Mesodermal cell (in vitro differentiated cells): ENCODE results near the gene KYNU.
"Not testable (repeated sequence)": the region's sequence is repeated elsewhere in the genome, so short reads cannot be mapped to it uniquely, and the experiment has no call there.

ENCODE experiments used
- H3K27ac ChIP-seq: 2 replicates; pipeline ENCODE4 v1.7.0; 2013; ENCODE audit warnings: mild to moderate bottlenecking, low read depth, low read length, moderate library complexity; ENCODE audit not compliant: severe bottlenecking
- H3K36me3 ChIP-seq: 2 replicates; pipeline ENCODE4 v1.7.1; 2013; ENCODE audit warnings: mild to moderate bottlenecking, low read length, moderate library complexity; ENCODE audit not compliant: control insufficient read depth, insufficient read depth
- H3K4me1 ChIP-seq: one replicate; pipeline ENCODE4 v1.7.1; 2013; ENCODE audit warnings: mild to moderate bottlenecking, low read length; ENCODE audit not compliant: insufficient read depth, control insufficient read depth, poor library complexity, severe bottlenecking
- H3K4me3 ChIP-seq: 2 replicates; pipeline ENCODE4 v1.7.0; 2013; ENCODE audit warnings: low read length, control low read depth, mild to moderate bottlenecking; ENCODE audit not compliant: insufficient read depth, poor library complexity, severe bottlenecking; ENCODE audit errors: extremely low read depth
- H3K9me3 ChIP-seq: 2 replicates; pipeline ENCODE4 v1.7.1; 2013; ENCODE audit warnings: mild to moderate bottlenecking, low read length, moderate library complexity; ENCODE audit not compliant: control insufficient read depth
- WGBS, 2 experiments: methylation state at CpG; one replicate each; pipeline ENCODE4 v1.1.5; 2013; ENCODE audit warnings: missing lambda C conversion rate in 2 of 2; ENCODE audit not compliant: insufficient coverage in 2 of 2; 5-methylcytosine and 5-hydroxymethylcytosine counted together

KYNU gene

DNA sequence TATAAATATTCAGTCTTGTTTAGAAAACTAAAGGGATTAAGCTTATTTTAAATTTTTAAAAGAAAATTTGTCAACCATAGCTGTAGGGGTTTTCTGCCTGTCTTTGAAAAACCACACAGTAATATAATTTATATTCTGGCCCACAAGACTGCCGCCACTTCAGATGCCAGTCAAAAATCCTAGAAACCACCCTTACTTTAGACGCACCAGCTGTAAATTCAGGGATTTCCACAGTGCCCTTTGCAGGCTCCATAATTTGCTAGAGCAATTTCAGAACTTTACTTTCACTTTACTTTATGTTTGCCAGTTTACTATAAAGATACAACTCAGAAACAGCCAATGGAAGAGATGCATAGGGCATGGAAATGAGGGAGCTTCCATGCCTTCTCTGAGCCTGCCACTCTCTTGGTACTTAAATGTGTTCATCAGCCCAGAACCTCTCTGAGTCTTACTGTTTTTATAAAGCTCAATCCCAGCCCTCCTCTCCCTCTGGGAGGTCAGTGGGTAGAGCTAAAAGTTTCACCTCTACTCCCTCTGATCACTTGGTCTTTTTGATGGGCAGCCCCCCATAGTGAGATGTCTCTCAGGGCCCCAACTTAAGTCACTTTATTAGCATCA is 63.3 kb downstream of the KYNU start:
- no peaks in the 10 kb centered on the region for H3K36me3 ChIP-seq
- no peaks in the 10 kb centered on the region for H3K9me3 ChIP-seq
- no peak overlapping the region for H3K27ac ChIP-seq
- H3K4me3 ChIP-seq, result no peak overlapping the region
- H3K4me1 ChIP-seq, result peaks cover 10% of the 10 kb centered on the region
- WGBS, 2 experiments, result 79 to 92% methylated on average over 2 of the region's 2 CpGs

DNA sequence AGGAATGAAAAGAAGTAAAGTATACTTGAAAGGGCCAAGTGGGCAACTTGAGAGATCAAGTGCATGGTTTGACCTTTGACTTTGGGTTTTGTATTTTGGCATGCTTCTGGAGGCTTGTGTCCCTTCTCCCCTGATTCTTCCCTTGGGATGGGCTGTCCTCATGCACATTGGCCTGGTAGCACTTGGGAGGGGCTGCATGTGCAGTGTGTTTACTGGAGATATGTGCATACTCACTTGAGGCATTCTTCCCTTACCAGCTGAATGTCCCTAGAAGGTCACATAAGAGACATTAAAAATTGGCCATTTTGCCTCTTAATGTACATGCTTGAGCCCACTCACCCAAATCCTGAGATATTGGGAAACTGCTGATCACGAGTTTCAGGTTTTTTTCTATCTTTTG is 65.2 kb downstream of the KYNU start:
- H3K4me3 ChIP-seq, result no peak overlapping the region
- H3K4me1 ChIP-seq, result peaks cover 22% of the 10 kb centered on the region
- peaks cover under 1% of the 10 kb centered on the region for H3K9me3 ChIP-seq
- no peaks in the 10 kb centered on the region for H3K36me3 ChIP-seq
- WGBS, 2 experiments, result 100% methylated on average over 1 of the region's 1 CpG
- no peak overlapping the region for H3K27ac ChIP-seq

- peaks cover 23% of the 10 kb centered on the region for H3K4me1 ChIP-seq
- no peak overlapping the region for H3K27ac ChIP-seq
- H3K9me3 ChIP-seq, result peaks cover 13% of the 10 kb centered on the region
These were observed 66.8 kb downstream of the KYNU start for GRCh38 chr2:142944264-142944663.

GRCh38 chr2:142944721-142945120 is 67.3 kb downstream of the KYNU start:
- no peaks in the 10 kb centered on the region for H3K36me3 ChIP-seq
- H3K9me3 ChIP-seq, result peaks cover 13% of the 10 kb centered on the region
- H3K27ac ChIP-seq, result no peak overlapping the region
- H3K4me3 ChIP-seq, result no peak overlapping the region
- peaks cover 23% of the 10 kb centered on the region for H3K4me1 ChIP-seq

More at GRCh38 chr2:142944264-142944663, 66.8 kb downstream of the KYNU start:
- H3K4me3 ChIP-seq, result no peak overlapping the region
- H3K36me3 ChIP-seq, result no peaks in the 10 kb centered on the region

- WGBS, 2 experiments, result 67% methylated on average over 1 of the region's 1 CpG; no CpG with 5 or more reads in 1 of the 2 experiments
- H3K36me3 ChIP-seq, result no peaks in the 10 kb centered on the region
- peaks cover 19% of the 10 kb centered on the region for H3K9me3 ChIP-seq
- no peak overlapping the region for H3K4me3 ChIP-seq
- peaks cover 23% of the 10 kb centered on the region for H3K4me1 ChIP-seq
- no peak overlapping the region for H3K27ac ChIP-seq
These were observed 69.5 kb downstream of the KYNU start for GRCh38 chr2:142946941-142947340.

DNA sequence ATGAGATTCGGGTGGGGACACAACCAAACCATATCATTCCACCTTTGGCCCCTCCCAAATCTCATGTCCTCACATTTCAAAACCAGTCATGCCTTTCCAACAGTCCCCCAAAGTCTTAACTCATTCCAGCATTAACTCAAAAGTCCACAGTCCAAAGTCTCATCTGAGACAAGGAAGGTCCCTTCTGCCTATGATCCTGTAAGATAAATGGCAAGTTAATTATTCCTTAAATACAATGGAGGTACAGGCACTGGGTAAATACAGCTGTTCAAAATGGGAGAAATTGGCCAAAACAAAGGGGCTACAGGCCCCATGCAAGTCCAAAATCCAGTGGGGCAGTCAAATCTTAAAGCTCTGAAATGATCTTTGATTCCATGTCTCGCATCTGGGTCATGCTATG is 71.3 kb downstream of the KYNU start:
- Histone ChIP-seq H3K4me1 (peaks cover 19% of the 10 kb centered on the region), H3K9me3 (peaks cover 19% of the 10 kb centered on the region)
- 85 to 86% methylated on average over 2 of the region's 2 CpGs for WGBS, 2 experiments
- H3K27ac ChIP-seq, H3K36me3 ChIP-seq, H3K4me3 ChIP-seq: not testable (repeated sequence)

DNA sequence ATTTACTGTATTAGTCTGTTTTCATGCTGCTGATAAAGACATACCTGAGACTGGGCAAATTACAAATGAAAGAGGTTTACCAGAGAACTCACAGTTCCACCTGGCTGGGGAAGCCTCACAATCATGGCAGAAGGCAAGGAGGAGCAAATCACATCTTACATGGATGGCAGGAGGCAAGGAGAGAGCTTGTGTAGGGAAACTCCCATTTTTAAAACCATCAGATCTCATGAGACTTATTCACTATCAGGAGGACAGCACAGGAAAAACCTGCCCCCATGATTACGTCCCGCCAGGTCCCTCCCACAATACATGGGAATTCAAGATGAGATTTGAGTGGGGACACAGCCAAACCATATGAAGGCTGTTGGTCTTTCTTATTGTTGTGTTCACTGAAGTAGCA is 72.9 kb downstream of the KYNU start:
- H3K27ac ChIP-seq, H3K36me3 ChIP-seq, H3K4me3 ChIP-seq: not testable (repeated sequence)
- no CpG with 5 or more reads among the region's 2 CpGs for WGBS, 2 experiments
- H3K9me3 ChIP-seq, result peaks cover 19% of the 10 kb centered on the region
- peaks cover 13% of the 10 kb centered on the region for H3K4me1 ChIP-seq

DNA sequence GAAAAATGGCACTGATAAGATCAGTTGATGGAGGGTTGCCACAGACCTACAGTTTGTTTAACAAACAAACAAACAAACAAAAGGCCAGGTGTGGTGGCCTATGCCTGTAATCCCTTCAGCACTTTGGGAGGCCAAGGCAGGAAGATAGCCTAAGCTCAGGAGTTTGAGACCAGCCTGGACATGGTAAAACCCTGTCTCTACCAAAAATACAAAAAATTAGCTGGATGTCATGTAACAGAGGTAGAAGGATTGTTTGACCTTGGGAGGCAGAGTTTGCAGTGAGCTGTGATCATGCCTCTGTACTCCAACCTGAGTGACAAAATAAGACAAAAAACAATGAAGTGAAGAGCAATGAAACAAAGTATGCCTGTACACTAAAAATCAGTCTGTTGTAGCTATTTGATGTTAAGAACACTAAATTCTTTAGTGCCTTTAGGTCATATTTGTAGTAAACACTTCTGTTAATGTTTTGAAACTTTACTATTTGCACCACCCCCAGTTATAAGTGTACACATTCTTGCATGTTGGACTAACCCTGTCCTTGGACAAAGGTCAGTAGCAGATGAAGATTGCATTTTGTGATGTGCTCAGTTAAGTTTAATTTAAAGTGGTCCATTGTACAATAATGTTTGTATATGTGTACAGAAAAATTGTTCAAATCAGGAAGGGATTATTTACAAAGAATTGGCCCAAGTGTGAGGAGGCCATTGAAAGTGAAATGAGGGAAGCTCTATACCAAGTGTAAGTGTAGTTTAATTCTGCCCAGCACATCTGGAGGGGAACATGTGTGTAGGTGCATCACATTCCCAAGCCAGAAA is 73.9 kb downstream of the KYNU start:
- H3K36me3 ChIP-seq, result no peaks in the 10 kb centered on the region
- H3K9me3 ChIP-seq, result peaks cover 19% of the 10 kb centered on the region
- peaks cover 11% of the 10 kb centered on the region for H3K4me1 ChIP-seq
- H3K27ac ChIP-seq, result no peak overlapping the region
- no peak overlapping the region for H3K4me3 ChIP-seq

DNA sequence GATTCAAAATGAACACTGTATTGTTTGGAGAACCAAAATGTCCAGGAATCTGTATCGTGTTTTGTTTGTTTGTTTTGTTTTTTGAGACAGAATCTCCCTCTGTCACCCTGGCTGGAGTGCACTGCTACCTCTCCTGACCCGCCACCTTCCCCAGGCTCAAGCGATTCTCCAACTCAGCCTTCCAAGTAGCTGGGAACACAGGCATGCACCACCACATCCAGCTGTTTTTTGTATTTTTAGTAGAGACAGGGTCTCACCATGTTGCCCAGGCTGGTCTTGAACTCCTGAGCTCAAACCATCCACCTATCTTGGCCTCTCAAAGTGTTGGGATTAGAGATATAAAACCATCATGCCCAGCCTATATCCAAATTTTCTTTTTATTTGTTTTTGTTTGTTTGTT is 74.6 kb downstream of the KYNU start:
- H3K4me3 ChIP-seq, result no peak overlapping the region
- 80 to 90% methylated on average over 1 to 2 of the region's 3 CpGs for WGBS, 2 experiments
- no peaks in the 10 kb centered on the region for H3K36me3 ChIP-seq
- H3K9me3 ChIP-seq, result peaks cover 19% of the 10 kb centered on the region
- H3K27ac ChIP-seq, result no peak overlapping the region
- peaks cover 5% of the 10 kb centered on the region for H3K4me1 ChIP-seq

GRCh38 chr2:142952793-142953494 is 75.5 kb downstream of the KYNU start:
- no peak overlapping the region for H3K4me3 ChIP-seq
- H3K9me3 ChIP-seq, result peaks cover 16% of the 10 kb centered on the region
- no peaks in the 10 kb centered on the region for H3K4me1 ChIP-seq
- 100% methylated on average over 1 to 3 of the region's 6 CpGs for WGBS, 2 experiments
- no peaks in the 10 kb centered on the region for H3K36me3 ChIP-seq
- no peak overlapping the region for H3K27ac ChIP-seq

DNA sequence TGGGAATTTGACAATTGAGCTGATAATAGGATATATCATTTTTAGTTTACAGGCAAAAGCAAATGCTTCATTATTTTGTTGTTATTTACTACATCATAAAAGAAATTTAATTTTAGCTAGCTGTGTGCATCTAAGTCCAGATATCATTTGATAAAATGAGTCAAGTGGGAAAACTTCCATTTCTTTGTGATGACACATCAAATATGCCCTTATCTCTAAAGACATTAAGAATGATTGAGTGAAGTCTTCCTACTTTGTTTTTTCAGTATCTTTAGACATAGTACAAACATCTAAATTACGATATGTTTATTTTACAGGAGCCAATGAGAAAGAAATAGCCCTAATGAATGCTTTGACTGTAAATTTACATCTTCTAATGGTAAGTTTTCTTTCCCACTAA is 77.0 kb downstream of the KYNU start:
- Histone ChIP-seq H3K4me1 (no peaks in the 10 kb centered on the region), H3K27ac (no peak overlapping the region), H3K9me3 (peaks cover 6% of the 10 kb centered on the region), H3K4me3 (no peak overlapping the region), H3K36me3 (no peaks in the 10 kb centered on the region)
- no CpG with 5 or more reads among the region's 1 CpG for WGBS, 2 experiments
